ENCODE measurements around the gene CLN6. TPM values are rescaled to one million over a fixed set of nuclear protein-coding genes. Genes with fewer than 3 reads are reported as not detected.

The CLN6 gene
- total and polyA plus RNA-seq, 8 donors = 6.4 to 151 (median 17.3) TPM

DNA sequence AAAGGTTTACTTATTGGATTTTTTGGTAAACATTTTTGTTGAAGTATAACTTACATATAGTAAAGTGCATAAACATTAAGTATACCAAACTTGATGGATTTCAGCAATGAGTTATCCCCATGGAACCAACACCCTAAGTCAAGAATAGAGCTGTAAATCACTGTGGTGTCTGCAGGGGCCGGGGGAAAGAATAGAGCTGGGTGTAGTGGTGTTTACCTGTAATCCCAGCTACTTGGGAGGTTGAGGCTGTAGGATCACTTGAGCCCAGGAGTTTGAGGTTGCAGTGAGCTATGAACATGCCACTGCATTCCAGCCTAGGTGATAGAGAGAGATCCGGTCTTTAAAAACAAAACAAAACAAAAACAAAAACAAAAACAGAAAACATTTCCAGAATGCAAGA is 34.8 kb upstream of the CLN6 start:
- peaks cover 0 to 8% (median 0%) of the 10 kb centered on the region in 3 donors for H3K27me3 ChIP-seq
- H3K36me3 ChIP-seq = no peaks in the 10 kb centered on the region
- H3K4me1 ChIP-seq = no peaks in the 10 kb centered on the region
- intact Hi-C loops (cut with DNase I; ENCODE audit: low total_unique reads) = no loop called here
- no peak overlapping the region for H3K4me3 ChIP-seq
- no peaks in the 10 kb centered on the region for H3K9me3 ChIP-seq
- no peak overlapping the region for H3K27ac ChIP-seq
- 35 to 45% (median 40%) methylated on average over 2 of the region's 2 CpGs for WGBS, 5 donors
- DNase-seq = no peak
- no peak for TF ChIP-seq EP300 (IDR thresholded peaks at IDR 0.05)
- TF ChIP-seq, protein P1, sequence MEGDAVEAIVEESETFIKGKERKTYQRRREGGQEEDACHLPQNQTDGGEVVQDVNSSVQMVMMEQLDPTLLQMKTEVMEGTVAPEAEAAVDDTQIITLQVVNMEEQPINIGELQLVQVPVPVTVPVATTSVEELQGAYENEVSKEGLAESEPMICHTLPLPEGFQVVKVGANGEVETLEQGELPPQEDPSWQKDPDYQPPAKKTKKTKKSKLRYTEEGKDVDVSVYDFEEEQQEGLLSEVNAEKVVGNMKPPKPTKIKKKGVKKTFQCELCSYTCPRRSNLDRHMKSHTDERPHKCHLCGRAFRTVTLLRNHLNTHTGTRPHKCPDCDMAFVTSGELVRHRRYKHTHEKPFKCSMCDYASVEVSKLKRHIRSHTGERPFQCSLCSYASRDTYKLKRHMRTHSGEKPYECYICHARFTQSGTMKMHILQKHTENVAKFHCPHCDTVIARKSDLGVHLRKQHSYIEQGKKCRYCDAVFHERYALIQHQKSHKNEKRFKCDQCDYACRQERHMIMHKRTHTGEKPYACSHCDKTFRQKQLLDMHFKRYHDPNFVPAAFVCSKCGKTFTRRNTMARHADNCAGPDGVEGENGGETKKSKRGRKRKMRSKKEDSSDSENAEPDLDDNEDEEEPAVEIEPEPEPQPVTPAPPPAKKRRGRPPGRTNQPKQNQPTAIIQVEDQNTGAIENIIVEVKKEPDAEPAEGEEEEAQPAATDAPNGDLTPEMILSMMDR (IDR thresholded peaks at IDR 0.05) = no peak
- TF ChIP-seq POLR2AphosphoS5 (IDR thresholded peaks at IDR 0.05) = no peak

DNA sequence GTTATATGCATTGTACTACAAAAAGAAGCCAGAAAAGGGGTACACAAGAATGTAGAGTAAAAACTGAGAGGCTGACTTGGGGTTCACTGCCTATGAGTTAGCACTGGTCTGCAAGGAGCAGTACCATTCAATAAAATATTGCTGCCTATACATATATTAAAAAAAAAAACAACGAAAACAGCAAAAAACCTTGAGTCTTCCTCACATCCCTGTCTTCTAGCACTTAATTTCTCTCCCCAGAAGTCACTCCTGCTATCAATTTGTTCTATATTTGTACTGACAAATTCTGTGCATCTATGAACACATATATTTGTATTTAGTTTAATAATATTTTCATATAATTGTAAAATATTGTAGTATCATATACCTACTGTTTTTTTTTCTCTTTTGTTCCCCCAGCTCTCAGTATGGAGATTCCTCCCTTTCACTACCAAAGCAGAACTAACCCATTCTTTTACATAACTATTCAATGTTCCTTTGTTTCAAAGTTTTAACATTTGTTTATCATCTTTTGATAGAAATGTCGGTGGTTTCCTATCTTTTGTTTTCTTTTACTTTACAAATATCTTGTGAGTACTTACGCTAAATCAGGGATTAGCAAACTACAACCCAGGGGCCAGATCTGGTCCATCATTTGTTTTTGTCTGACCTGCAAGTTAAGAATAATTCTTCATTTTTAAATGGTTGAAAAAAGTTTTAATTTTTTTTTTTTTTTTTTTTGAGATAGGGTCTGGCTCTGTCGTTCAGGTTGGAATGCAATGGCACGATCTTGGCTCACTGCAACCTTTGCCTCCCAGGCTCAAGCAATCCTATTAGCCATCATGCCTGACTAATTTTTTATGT is 33.2 kb upstream of the CLN6 start:
- no peaks in the 10 kb centered on the region for H3K36me3 ChIP-seq
- H3K4me3 ChIP-seq = no peak overlapping the region
- H3K4me1 ChIP-seq = no peaks in the 10 kb centered on the region
- no peak overlapping the region for H3K27ac ChIP-seq
- DNase-seq = no peak
- TF ChIP-seq, protein P1 (IDR thresholded peaks at IDR 0.05) = no peak
- no peak for TF ChIP-seq POLR2AphosphoS5 (IDR thresholded peaks at IDR 0.05)
- TF ChIP-seq EP300 (IDR thresholded peaks at IDR 0.05) = no peak
- TF ChIP-seq POLR2A (IDR thresholded peaks at IDR 0.05) = no peak
- 42 to 50% (median 49%) methylated on average over 5 of the region's 5 CpGs for WGBS, 5 donors
- no peaks in the 10 kb centered on the region for H3K9me3 ChIP-seq
- peaks cover 0 to 8% (median 0%) of the 10 kb centered on the region in 3 donors for H3K27me3 ChIP-seq
- intact Hi-C loops (cut with DNase I; ENCODE audit: low total_unique reads) = no loop called here

DNA sequence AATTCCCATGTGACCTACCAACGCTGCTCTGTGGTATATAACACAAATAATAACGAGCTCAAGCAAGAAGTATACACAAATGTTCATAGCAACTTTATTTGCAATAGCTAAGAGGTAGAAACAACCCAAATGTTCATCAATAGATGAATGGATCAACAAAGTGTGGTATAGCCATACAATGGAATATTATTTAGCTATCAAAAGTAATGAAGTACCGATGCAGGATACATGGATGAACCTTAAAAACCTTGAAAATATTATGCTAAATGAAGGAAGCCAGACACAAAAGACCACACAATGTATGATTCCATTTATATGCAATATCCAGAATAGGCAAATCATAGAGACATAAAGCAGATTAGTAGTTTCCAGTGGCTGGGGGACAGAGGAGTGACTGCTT is 32.5 kb upstream of the CLN6 start:
- intact Hi-C loops (cut with DNase I; ENCODE audit: low total_unique reads) = no loop called here
- WGBS, 5 donors = 92 to 98% (median 93%) methylated on average over 3 of the region's 3 CpGs
- H3K36me3 ChIP-seq = no peaks in the 10 kb centered on the region
- H3K4me1 ChIP-seq = peaks cover 5 to 6% (median 5%) of the 10 kb centered on the region in 4 donors
- H3K9me3 ChIP-seq = no peaks in the 10 kb centered on the region
- H3K27ac ChIP-seq = no peak overlapping the region
- no peak for DNase-seq
- H3K4me3 ChIP-seq = no peak overlapping the region
- TF ChIP-seq EP300 (IDR thresholded peaks at IDR 0.05) = no peak
- TF ChIP-seq POLR2A (IDR thresholded peaks at IDR 0.05) = no peak
- no peak for TF ChIP-seq POLR2AphosphoS5 (IDR thresholded peaks at IDR 0.05)
- peaks cover 0 to 8% (median 0%) of the 10 kb centered on the region in 3 donors for H3K27me3 ChIP-seq

DNA sequence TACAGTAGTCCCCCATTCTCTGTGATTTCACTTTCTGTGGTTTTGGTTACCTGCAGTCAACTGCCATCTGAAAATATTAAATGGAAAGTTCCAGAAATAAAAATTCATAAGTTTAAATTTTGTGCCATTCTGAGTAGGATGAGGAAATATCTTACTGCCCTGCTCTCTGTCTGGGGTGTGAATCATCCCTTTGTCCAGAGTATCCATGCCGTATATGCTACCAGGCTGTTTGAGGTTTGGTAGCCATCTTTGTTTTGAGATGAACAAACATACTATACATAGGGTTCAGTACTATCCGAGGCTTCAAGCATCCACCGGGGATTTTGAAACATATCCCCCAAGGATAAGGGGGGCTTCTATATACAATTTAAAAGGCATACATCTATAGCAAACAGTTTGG is 31.7 kb upstream of the CLN6 start:
- H3K4me1 ChIP-seq = peaks cover 5 to 13% (median 12%) of the 10 kb centered on the region in 4 donors
- 81 to 96% (median 91%) methylated on average over 3 of the region's 3 CpGs for WGBS, 5 donors
- no peak overlapping the region for H3K27ac ChIP-seq
- peaks cover 0 to 8% (median 0%) of the 10 kb centered on the region in 3 donors for H3K27me3 ChIP-seq
- no peaks in the 10 kb centered on the region for H3K9me3 ChIP-seq
- H3K36me3 ChIP-seq = no peaks in the 10 kb centered on the region
- TF ChIP-seq, protein P1 (IDR thresholded peaks at IDR 0.05) = no peak
- no peak for TF ChIP-seq POLR2A (IDR thresholded peaks at IDR 0.05)
- no peak for TF ChIP-seq EP300 (IDR thresholded peaks at IDR 0.05)
- no peak for TF ChIP-seq POLR2AphosphoS5 (IDR thresholded peaks at IDR 0.05)
- intact Hi-C loops (cut with DNase I; ENCODE audit: low total_unique reads) = no loop called here
- H3K4me3 ChIP-seq = no peak overlapping the region
- no peak for DNase-seq

DNA sequence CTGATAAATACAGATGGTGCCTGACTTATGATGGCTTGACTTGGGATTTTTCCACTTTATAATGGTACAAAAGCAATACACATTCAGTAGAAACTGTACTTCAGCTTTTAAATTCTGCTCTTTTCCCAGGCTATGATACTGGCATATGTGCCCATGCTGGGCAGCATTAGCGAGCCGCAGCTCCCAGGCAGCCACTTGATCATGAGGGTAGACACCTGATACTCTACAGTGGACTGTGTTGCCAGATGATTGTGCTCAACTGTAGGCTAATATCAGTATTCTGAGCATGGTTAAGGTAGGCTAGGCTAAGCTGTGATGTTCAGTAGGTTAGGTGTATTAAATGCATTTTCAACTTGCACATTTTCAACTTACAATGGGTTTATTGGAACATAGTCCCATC is 30.4 kb upstream of the CLN6 start:
- Histone ChIP-seq H3K9me3 (no peaks in the 10 kb centered on the region), H3K4me3 (no peak overlapping the region), H3K27me3 (peaks cover 0 to 5% (median 0%) of the 10 kb centered on the region in 3 donors), H3K36me3 (no peaks in the 10 kb centered on the region), H3K27ac (no peak overlapping the region), H3K4me1 (peaks cover 5 to 16% (median 12%) of the 10 kb centered on the region in 4 donors)
- WGBS, 5 donors = 81 to 94% (median 84%) methylated on average over 2 of the region's 2 CpGs
- DNase-seq = no peak
- TF ChIP-seq EP300 (IDR thresholded peaks at IDR 0.05) = no peak
- intact Hi-C loops (cut with DNase I; ENCODE audit: low total_unique reads) = loop anchor here (10.0 kb wide), 2 partner anchors 45 to 125 kb away; no protein-coding TSS in a partner anchor

All from stomach (tissue), 9 donors.